Loucy (cell line): ENCODE measurements around the gene FAM222B.

Experiments used
- CTCF ChIP-seq: fragments of 200-600 bp; sonication (generic); conservative IDR thresholded peaks from 2 replicates; pipeline ENCODE4 v1.5.1; 2014; ENCODE audit warnings: mild to moderate bottlenecking, antibody characterized with exemption, low read length
- EZH2phosphoT487 ChIP-seq: fragments of 200-600 bp; IDR thresholded peaks from 2 replicates; pipeline ENCODE4 v1.6.1; 2018; ENCODE audit warnings: antibody characterized with exemption, mild to moderate bottlenecking, moderate library complexity, borderline replicate concordance

- TF ChIP-seq CTCF (no peak), EZH2phosphoT487 (no peak)
These were observed 23.8 kb downstream of the FAM222B start for GRCh38 chr17:28818819-28819221.
